B cell (primary cell): ENCODE measurements around the gene MAGI2. TPM values are rescaled to one million over a fixed set of nuclear protein-coding genes. Genes with fewer than 3 reads are reported as not detected.

Source experiments
- ATAC-seq: fragments of 200-7000 bp; cut with Tn5 transposase; one replicate; pipeline ENCODE4 v1.10.0; 2021; ENCODE audit warnings: low read depth, mild to moderate bottlenecking, moderate number of reproducible peaks, moderate library complexity
- CTCF ChIA-PET: fragments of 350-600 bp; sonication (Branson Sonifier 250); formaldehyde crosslinking; loops from one replicate; lab custom pipeline; 2021; ENCODE audit warnings: antibody characterized with exemption, inconsistent platforms; lab: Charles Lee
- POLR2A ChIA-PET: fragments of 350-600 bp; sonication (Branson Sonifier 250); formaldehyde crosslinking; loops from one replicate; lab custom pipeline; 2021; ENCODE audit warnings: antibody characterized with exemption; lab: Charles Lee
- DNase-seq: peaks from one replicate; pipeline ENCODE4 v3.0.0; 2013
- H2AFZ ChIP-seq: 2 replicates; pipeline ENCODE4 v1.6.1; 2012; ENCODE audit warnings: mild to moderate bottlenecking, low read depth, low read length; ENCODE audit not compliant: insufficient read depth, poor library complexity, severe bottlenecking
- H3K27ac ChIP-seq, 2 donors: 1 replicate in 1 of 2; 2 replicates in 1 of 2; pipeline ENCODE4 v1.5.1; 2012 to 2013; ENCODE audit warnings: low read length in 2 of 2, mild to moderate bottlenecking in 2 of 2, moderate library complexity in 1 of 2
- H3K27me3 ChIP-seq, 4 experiments: fragments of 200-600 bp in 1 of 4; sonication (generic) in 1 of 4; replicated peaks in 1 of 4; 1 replicate in 2 of 4; 2 replicates in 2 of 4; pipeline versions ENCODE4 v1.6.1 to v1.7.0; 2013 to 2016; ENCODE audit warnings: low read length in 3 of 4, mild to moderate bottlenecking in 2 of 4, mixed read lengths in 1 of 4, moderate library complexity in 1 of 4; ENCODE audit not compliant: insufficient read depth in 4 of 4, control insufficient read depth in 3 of 4; ENCODE audit errors: control extremely low read depth in 1 of 4
- H3K36me3 ChIP-seq, 2 experiments: replicated peaks in 1 of 2; 1 replicate in 1 of 2; 2 replicates in 1 of 2; pipeline versions ENCODE4 v1.6.1 to v1.7.1; 2013; ENCODE audit warnings: low read length in 1 of 2; ENCODE audit not compliant: insufficient read depth in 2 of 2, control insufficient read depth in 1 of 2; ENCODE audit errors: control extremely low read depth in 1 of 2, extremely low read depth in 1 of 2
- H3K4me1 ChIP-seq, 2 donors: fragments of 200-600 bp in 1 of 2; sonication (generic) in 1 of 2; 1 replicate in 1 of 2; 2 replicates in 1 of 2; pipeline versions ENCODE4 v1.5.1 to v1.6.1; 2013 to 2017; ENCODE audit warnings: low read length in 2 of 2; ENCODE audit not compliant: control insufficient read depth in 2 of 2, insufficient read depth in 2 of 2
- H3K4me2 ChIP-seq: replicated peaks from 2 replicates; pipeline ENCODE3; 2012; ENCODE audit warnings: mild to moderate bottlenecking, low read depth, low read length; ENCODE audit not compliant: poor library complexity, severe bottlenecking
- H3K4me3 ChIP-seq, 5 experiments: fragments of 200-600 bp in 1 of 5; sonication (generic) in 1 of 5; 1 replicate in 3 of 5; 2 replicates in 2 of 5; pipeline versions ENCODE4 v1.5.1 to v1.7.0; 2011 to 2016; ENCODE audit warnings: low read length in 4 of 5, mild to moderate bottlenecking in 4 of 5, low read depth in 2 of 5, control low read depth in 1 of 5, moderate library complexity in 1 of 5; ENCODE audit not compliant: insufficient read depth in 1 of 5; ENCODE audit errors: control extremely low read depth in 1 of 5, extremely low read depth in 1 of 5
- H3K79me2 ChIP-seq: fragments of 200-600 bp; sonication (generic); one replicate; pipeline ENCODE4 v1.6.0; 2016; ENCODE audit warnings: low read length; ENCODE audit not compliant: control insufficient read depth, insufficient read depth
- H3K9ac ChIP-seq: fragments of 200-600 bp; sonication (generic); 2 replicates; pipeline ENCODE4 v1.6.1; 2017; ENCODE audit warnings: mild to moderate bottlenecking, low read length, moderate library complexity
- H3K9me3 ChIP-seq, 3 donors: one replicate each; pipeline versions ENCODE4 v1.6.1 to v1.7.1; 2013; ENCODE audit warnings: low read length in 2 of 3; ENCODE audit not compliant: control insufficient read depth in 2 of 3, insufficient read depth in 1 of 3; ENCODE audit errors: control extremely low read depth in 1 of 3
- H4K20me1 ChIP-seq: 2 replicates; pipeline ENCODE4 v1.6.0; 2012; ENCODE audit warnings: mild to moderate bottlenecking, low read length; ENCODE audit not compliant: insufficient read depth, control insufficient read depth, poor library complexity, severe bottlenecking
- H3K27ac Mint-ChIP-seq: one replicate; pipeline ENCODE4 v1.8.0; 2021; ENCODE audit warnings: mixed read lengths
- H3K27me3 Mint-ChIP-seq: one replicate; pipeline ENCODE4 v1.8.0; 2021; ENCODE audit warnings: mixed read lengths
- H3K4me1 Mint-ChIP-seq: one replicate; pipeline ENCODE4 v1.8.0; 2021; ENCODE audit warnings: mixed read lengths
- H3K4me3 Mint-ChIP-seq: one replicate; pipeline ENCODE4 v1.8.0; 2021; ENCODE audit warnings: mixed read lengths
- H3K9me3 Mint-ChIP-seq: one replicate; pipeline ENCODE4 v1.8.0; 2022; ENCODE audit warnings: mixed read lengths; ENCODE audit not compliant: insufficient read depth
- CTCF ChIP-seq: fragments of 200-600 bp; IDR thresholded peaks from one replicate; pipeline ENCODE4 v1.8.0; 2022; ENCODE audit warnings: antibody characterized with exemption, mild to moderate bottlenecking
- EZH2 ChIP-seq: IDR thresholded peaks from 2 replicates; pipeline ENCODE4 v1.6.1; 2012; ENCODE audit warnings: borderline replicate concordance, low read depth, mild to moderate bottlenecking, moderate library complexity, low read length; ENCODE audit not compliant: insufficient read depth, poor library complexity, severe bottlenecking
- WGBS: methylation state at CpG from one replicate; pipeline ENCODE4 v1.1.5; 2013; ENCODE audit warnings: missing lambda C conversion rate; ENCODE audit not compliant: insufficient coverage; 5-methylcytosine and 5-hydroxymethylcytosine counted together
- intact Hi-C: fragments of 100-400 bp; cut with micrococcal nuclease; formaldehyde crosslinking; loops from one replicate; pipeline ENCODE4 v1.10.0; 2022
- polyA plus RNA-seq: library from polyadenylated mRNA; depleted of rRNA; stranded (reverse); fragments of >200 nt; gene quantifications from 2 replicates; pipeline ENCODE4 v1.2.3, GENCODE V29; 2012
- total RNA-seq, 2 donors: library from RNA; stranded (reverse); fragments of 120-200 nt in 1 of 2; gene quantifications; 1 replicate in 1 of 2; 2 replicates in 1 of 2; pipeline versions ENCODE4 v1.2.3 to v1.2.4, GENCODE V29; 2013 to 2022

The MAGI2 gene
- total and polyA plus RNA-seq, 2 donors (not counting 1 experiment from before 2014, with no cell fraction given) = 0.16 to 0.64 TPM

- no peak for DNase-seq
- Histone ChIP-seq H3K4me1 (peaks cover 0 to 9% of the 10 kb centered on the region in 2 donors), H3K36me3 (no peaks in the 10 kb centered on the region), H3K79me2 (no peaks in the 10 kb centered on the region), H3K9ac (no peak overlapping the region), H2AFZ (no peak overlapping the region), H3K27ac (no peak overlapping the region), H3K4me2 (no peak overlapping the region), H4K20me1 (no peaks in the 10 kb centered on the region), H3K27me3 (peaks cover 0 to 27% (median 8%) of the 10 kb centered on the region in 4 experiments), H3K4me3 (no peak overlapping the region), H3K9me3 (peaks cover 0 to 29% (median 0%) of the 10 kb centered on the region in 3 donors)
- TF ChIP-seq CTCF (no peak), EZH2 (no peak)
- intact Hi-C loops = no loop called here
- Mint-ChIP-seq H3K27me3 (peaks cover 42% of the 10 kb centered on the region), H3K9me3 (no peaks in the 10 kb centered on the region), H3K27ac (no peak overlapping the region), H3K4me3 (no peak overlapping the region), H3K4me1 (peaks cover 5% of the 10 kb centered on the region)
- 20% methylated on average over 22 of the region's 24 CpGs for WGBS
- POLR2A ChIA-PET = no interaction called here
- CTCF ChIA-PET = no interaction called here
- ATAC-seq = no peak
Observed at GRCh38 chr7:79454361-79454960, 994 bp upstream of the MAGI2 start.

GRCh38 chr7:79453266-79453557 is 255 bp downstream of the MAGI2 start:
- Histone ChIP-seq H3K27ac (no peak overlapping the region), H3K9ac (no peak overlapping the region), H4K20me1 (no peaks in the 10 kb centered on the region), H3K4me2 (peak overlapping the region; percentile 6), H2AFZ (no peak overlapping the region), H3K27me3 (peaks cover 0 to 27% (median 8%) of the 10 kb centered on the region in 4 experiments), H3K4me1 (peaks cover 0 to 9% of the 10 kb centered on the region in 2 donors), H3K4me3 (no peak overlapping the region), H3K79me2 (no peaks in the 10 kb centered on the region), H3K9me3 (peaks cover 0 to 29% (median 0%) of the 10 kb centered on the region in 3 donors), H3K36me3 (no peaks in the 10 kb centered on the region)
- DNase-seq (no peak), ATAC-seq (no peak)
- intact Hi-C loops = no loop called here
- CTCF ChIA-PET = no interaction called here
- H3K27ac Mint-ChIP-seq = no peak overlapping the region
- TF ChIP-seq EZH2 (no peak), CTCF (no peak)
- peaks cover 5% of the 10 kb centered on the region for H3K4me1 Mint-ChIP-seq
- POLR2A ChIA-PET = no interaction called here
- H3K4me3 Mint-ChIP-seq = no peak overlapping the region
- WGBS = 6% methylated on average over 5 of the region's 6 CpGs
- H3K27me3 Mint-ChIP-seq = peaks cover 42% of the 10 kb centered on the region
- H3K9me3 Mint-ChIP-seq = no peaks in the 10 kb centered on the region
